GM19463 (cell line): ENCODE data around the gene NBEAL1.
"Not testable (repeated sequence)": the region's sequence is repeated elsewhere in the genome, so short reads cannot be mapped to it uniquely, and the experiment has no call there.

Experiments
- ATAC-seq: cut with Tn5 transposase; IDR thresholded peaks from one replicate; pipeline ENCODE4 v1.9.1; 2021; ENCODE audit warnings: mild to moderate bottlenecking, moderate library complexity; ENCODE audit not compliant: unreplicated experiment

Gene NBEAL1

DNA sequence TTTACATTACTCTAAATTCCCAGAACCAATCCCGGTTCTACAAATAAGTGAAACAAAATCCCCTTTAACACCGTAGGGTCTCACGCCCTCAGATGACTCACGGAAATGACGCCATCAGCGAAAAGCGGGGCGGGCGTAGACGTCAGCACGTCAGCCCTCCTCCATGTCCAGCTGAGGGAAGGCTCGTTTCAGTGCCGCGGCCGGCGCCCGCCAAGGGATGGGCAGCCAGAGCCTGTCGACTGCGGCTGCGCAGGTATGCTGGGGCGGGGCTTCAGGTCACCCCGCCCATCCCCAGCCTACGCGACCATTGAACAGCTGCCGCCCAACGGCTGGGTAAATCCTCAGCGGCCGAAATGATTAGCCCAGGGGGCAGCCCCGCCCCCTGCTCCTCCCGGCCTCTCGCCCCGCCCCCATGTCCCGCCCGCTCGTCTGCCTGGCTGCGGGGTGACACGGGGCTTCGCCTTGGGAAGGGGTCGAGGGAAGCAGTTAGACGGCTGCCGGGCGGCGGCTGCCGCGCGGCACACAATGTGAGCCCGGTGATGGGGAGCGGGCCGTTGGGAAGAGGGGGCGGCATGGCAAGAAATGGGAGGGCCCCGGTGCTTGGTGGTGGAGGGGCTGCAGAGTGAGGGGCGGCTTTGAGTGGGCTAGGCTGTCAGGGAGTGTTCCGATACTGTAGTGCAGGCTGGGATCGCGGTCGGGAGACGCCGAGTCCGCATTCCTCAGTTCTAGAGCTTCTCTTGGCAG is at the start of gene NBEAL1:
NBEAL1 (plus strand) TSS at position 420 of the 744 bp plus-strand sequence. CDS start 1,510 bp downstream, outside the sequence.
- ATAC-seq, result peak; percentile 97

DNA sequence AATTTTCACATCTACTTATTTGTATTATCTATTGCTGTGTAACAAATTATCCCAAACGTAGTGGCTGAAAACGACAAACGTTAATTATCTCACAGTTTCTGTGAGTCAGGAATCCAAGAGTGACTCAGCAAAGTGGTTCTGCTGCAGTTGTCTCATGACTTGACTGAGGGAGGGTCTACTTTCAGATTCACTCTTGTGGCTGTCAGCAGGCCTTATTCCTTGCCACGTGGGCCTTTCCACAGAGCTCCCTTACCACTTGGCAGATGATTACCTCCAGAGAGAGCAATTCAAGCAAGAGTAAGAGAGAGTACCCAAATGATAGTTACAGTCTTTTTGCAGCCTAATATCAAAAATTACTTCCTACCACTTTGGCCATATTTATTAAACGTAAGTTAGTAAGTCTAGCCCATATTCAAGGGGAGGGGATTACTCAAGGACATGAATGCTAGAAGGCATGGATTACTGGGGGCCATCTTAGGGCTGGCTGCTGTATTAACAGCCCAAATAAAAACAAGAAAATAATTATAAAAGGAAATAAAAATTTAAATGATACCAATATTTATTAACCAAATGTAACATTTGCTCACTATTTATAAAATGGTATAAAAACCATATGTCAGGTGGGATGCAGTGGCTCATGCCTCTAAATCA is 48.7 kb upstream of the NBEAL1 start:
- ATAC-seq, result peak; percentile 97

DNA sequence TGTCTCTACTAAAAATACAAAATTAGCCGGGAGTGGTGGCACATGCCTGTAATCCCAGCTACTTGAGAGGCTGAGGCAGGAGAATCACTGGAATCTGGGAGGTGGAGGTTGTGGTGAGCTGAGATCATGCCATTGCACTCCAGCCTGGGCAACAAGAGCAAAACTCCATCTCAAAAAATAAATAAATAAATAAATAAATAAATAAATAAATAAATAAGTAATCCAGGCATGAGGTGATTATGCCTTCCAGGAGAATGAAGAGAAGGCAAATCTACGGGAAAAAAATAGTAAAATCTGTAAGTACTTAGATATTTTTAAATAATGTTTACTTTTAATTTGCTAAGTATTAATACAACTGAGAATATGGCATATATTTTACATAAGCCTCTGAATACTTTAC is 45.3 kb upstream of the NBEAL1 start:
- ATAC-seq, result not testable (repeated sequence)

DNA sequence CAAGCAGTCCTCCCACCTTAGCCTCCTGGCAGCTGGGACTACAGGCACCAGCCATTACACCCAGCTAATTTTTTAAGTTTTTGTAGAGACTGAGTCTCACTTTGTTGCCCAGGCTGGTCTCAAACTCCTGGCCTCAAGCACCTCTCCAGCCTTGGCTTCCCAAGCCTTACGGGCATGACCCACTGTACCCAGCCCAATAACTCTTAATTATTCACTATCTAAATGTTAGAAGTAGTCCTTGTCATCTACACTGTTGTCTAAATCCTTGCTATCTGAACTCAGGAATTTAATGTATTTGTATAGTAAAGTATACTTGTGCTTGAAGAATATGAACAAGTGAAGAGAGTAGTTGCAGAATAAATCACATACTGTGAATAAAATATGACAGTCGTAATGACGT is 37.9 kb upstream of the NBEAL1 start:
- ATAC-seq, result no peak

DNA sequence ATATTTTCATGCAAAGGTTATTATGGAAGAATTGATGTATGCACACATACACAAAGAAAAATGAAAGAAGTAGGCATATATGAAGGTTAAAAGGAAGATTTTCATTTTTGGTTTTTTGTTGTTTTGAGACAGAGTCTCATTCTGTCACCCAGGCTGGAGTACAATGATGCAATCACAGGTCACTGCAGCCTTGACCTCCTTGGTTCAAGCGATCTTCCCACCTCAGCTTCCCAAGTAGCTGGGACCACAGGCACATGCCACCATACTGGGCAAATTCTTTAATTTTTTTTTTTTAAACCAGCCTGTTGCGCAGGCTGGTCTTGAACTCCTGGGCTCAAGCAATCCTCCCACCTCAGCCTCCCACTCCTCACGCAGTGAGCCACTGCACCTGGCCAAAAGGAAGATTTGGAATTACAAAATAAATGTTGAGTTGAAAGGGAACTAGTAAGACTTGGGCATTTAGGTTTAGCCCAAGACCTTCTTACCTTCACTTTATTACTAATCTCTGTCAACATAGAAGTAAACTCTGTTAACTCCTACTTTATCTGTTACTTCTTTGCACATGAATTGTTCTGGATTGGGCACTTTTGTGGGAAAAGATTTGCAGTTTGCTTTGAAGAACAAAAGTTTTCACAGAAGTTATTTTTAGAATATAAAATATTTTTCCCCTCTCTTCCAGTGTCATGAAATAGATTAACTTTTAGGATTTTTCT is 31.7 kb upstream of the NBEAL1 start:
- ATAC-seq, result no peak

DNA sequence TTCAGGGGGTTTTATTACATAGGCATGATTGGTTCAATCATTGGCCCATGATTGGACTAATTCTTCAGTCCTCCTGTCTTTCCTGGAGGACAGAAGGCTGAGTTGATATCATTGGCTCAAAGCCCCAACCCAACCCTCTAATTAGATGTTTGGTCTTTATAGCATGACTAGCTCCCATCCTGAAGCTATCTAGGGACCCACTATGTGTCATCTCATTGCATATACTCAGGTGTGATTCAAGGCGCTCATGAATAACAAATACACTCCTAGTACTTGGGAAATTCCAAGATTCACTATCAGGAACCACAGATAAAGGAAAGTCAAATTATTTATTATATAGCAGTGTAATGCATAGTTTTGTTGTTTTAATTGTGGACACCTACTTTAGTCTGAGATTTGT is 24.9 kb upstream of the NBEAL1 start:
- ATAC-seq, result no peak

DNA sequence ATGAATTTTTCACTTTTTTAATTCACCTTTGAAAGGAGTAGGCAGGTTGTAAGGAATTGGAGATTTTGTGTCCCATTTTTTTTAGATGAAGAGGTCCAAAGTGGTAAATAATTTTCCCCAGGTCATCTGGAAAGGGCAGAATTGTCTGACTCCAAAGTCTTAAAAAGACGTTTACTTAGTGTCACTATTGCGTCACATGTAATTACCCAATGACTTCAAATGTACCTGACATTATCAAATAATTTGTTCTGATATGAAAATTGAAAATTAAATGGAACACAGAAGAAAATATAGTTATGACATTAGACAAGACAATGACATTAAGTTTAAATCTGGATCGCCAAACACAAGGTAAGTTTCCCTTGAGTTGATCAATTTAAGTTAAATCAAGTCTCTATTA is 24.2 kb upstream of the NBEAL1 start:
- no peak for ATAC-seq

DNA sequence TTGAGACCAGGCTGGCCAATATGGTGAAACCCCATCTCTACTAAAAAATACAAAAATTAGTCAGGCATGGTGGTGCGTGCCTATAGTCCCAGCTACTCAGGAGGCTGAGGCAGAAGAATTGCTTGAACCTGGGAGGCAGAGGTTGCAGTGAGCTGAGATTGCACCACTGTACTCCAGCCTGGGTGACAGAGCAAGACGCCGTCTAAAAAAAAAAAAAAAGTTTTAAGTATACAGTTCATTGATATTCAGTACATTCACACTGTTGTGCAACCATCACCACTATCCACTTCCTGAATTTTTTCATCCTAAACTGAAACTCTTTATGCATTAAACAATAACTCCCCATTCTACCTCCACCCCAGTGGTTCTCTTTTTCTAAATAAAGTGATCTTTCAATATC is 17.6 kb upstream of the NBEAL1 start:
- not testable (repeated sequence) for ATAC-seq

DNA sequence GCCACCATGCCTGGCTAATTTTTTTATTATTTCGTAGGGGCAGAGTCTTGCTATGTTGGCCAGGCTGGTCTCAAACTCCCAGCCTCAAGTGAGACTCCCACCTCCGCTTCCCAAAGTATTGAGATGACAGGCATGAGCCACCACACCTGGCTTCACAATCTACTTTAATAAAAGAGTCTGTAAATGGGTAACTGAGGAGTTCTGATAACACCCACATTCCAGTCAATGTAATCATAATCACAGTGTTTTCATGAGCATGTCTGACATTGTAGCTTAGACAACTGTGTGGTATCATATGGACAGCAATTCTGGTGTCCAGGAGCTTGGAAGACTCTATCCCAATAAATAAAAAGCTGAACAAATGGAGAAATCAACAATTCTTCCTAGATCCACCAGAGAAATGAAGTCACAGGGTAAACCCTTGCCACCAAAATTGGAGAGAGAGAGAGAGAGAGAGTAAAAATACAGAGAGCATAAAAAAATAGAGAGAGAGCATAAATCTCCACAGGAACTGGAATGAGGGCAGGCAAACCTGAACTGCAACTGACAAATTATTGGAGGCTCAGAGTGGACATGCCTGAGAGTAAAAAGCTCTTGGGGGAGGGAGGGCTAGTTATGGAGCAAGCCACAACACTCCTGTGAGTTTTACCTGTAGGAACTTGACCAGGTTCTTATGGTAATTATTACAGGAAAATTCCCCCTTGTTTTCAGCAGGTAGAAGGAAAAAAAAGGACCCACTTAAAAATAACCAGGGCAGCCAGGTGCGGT is 12.4 kb upstream of the NBEAL1 start:
- ATAC-seq, result no peak

DNA sequence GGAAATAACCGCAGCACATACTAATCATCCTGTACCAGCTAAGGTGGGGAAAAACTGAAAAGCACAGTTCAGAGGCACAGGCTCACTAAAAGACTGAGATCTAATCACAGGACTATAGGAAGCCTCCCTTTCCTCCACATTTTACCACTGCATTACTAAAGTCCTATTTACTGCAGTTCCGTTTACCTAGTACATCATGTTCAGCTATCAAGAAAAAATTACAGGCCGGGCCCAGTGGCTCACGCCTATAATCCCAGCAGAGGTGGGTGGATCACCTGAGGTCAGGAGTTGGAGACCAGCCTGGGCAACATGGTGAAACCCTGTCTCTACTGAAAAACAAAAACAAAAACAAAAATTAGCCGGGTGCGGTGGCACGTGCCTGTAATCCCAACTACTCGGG is 11.0 kb upstream of the NBEAL1 start:
- ATAC-seq, result no peak

DNA sequence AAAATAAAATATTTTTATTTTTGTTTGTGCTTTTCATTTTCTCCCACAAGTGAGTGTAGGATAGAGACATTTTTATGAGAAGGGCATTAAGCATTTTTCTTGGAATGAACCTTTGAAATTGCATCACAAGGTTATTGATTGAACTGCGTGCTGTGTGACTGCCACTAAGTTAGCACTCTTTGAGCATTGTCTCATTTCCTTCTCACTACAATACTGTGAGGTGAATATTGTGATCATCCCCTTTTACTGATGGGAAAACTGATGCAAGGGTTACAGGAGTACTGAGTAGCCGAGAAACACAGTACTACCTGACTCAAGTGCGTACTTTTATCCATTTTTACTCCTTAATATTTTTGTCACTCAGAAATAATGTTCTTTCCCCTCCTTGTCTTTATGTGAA is 2.0 kb downstream of the NBEAL1 start:
- no peak for ATAC-seq

DNA sequence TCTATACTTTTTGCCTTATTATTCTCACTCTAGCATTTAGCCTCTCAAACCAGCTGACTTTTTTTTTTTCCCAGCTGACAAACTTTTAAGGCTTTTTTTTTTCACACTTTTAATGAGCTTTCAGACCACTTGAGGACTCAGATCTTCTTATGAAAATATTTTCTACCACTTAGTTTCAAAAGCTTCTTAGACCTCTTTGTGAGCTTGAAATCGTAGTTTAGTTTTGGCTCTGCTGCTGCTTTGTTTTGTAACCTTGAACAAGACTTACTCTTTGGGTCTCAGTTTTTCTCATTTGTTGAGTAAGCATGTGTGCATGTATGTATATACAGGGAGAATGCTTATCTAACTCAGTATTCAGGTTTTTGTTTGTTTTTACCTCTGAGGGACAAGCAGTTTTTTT is 3.5 kb downstream of the NBEAL1 start:
- no peak for ATAC-seq

DNA sequence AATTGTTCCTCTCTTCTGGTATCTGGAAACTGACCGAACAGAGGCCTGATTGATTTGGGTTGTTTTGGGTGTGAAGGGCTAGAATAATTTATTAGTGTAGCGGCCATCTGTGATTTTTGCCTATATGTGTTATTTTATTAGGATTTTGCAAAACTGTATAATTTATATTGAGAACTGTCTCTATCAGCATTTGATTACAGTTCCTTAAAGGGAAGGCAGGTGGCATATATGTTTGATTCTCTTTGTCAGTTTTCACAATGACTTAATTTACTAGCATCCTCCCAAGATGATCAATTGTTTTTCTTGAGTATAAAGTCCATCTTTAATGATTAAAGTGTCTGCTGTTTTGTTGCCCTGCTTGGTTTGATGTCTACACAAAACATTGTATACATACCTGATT is 4.5 kb downstream of the NBEAL1 start:
- ATAC-seq, result no peak

DNA sequence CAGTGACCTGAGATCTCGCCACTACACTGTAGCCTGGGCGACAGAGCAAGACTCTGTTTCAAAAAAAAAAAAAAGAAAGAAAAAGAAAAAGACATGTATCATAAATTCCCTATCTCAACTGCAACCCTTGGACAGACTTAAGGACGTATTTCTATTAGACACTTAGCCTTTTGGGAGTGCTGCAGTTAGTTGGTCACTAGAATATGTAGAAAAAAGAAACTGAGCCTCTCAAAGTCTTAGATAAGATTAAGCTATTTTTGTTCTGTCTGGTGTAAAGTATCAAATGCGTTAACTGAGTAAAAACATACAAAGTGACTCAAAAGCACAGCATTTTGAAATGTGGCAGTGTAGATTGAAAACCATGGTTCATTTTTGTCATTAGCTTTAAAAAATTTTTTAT is 7.3 kb downstream of the NBEAL1 start:
- ATAC-seq, result no peak

DNA sequence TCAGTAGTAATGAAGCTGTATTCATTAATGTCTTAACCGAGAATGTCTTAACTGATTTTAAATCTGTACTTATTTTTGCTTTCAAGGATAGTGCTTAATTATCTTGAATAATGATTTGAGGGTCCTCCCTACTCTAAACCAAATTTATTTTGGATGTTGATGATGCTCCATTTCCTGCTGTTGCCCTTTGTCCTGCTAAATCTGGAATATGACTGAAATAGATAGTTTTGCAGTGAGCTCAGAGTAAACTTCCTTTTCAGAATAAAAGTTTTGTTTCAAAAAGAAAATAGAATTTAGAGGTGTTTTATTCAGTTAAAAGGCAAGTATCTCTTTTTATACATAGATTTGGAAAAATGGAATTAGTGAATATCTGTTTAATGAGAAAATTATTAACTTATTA is 8.1 kb downstream of the NBEAL1 start:
- ATAC-seq, result no peak

DNA sequence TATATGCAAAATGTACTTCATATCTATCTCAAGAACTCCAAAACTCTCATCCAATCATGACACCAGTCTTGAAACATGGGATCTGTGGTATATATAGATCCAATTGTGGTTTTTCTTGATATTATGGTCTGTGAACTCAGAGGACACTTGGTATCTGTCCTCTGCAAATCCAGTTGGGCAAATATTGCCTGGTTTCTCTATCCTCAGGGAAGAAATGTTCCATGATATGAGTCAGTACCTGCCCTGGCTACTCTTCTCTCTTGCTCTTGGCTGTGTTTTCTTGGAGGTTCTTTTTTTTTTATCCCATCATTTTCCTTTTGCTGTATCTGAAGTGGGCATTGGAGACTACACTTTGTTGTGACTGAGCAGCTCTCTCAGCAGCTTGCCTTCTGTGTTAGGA is 10.9 kb downstream of the NBEAL1 start:
- ATAC-seq, result no peak

DNA sequence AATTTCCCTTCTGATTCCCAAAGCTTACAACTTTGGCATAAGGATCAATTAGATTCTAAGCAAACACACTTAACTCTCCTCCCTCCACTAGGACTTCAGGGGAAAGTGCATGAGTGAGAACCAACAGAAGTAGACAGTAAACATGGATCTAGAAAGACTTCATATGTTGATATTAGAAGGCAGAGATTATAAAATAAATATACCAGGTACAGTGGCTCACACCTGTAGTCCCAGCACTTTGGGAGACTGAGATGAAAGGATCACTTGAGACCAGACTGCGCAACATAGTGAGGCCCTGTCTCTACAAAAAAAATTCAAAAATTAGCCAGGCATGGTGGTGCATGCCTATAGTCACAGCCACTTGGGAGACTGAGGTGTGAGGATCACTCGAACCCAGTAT is 15.9 kb downstream of the NBEAL1 start:
- no peak for ATAC-seq

DNA sequence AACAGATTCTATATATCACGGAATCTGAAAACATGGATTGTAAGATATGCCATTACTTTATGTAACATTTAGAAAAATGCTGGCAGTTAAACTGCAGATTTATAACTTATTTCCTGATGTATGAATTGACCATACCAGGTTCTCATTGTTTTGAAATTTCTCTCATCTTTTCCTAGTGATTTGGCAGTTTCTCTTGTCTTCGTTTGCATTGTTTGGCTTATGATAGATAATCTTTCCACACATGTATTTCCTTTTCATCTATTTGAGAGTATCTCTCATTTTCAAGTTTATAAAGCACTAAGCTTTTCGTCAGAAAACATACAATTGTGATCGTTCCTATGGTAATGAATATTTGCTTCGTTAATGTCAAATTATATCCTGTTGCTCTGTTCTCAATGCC is 16.3 kb downstream of the NBEAL1 start:
- ATAC-seq, result no peak

DNA sequence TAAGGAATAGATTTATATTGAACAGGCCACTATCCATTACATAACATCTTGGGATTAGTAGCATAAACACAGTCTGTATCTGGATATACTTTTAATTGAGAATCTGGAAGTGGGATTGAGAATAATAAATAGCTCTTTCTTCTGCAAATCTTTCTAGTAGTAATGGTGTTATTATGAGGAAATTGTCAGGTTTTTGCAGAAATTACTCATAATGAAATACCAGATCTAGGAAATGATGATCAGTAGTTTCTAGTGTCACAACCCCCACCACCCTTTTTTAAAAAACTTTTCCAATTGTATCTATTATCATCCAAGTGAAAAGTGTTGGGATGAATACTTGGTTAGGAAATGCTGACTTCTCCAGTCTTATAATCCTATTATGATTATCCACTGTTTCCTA is 18.7 kb downstream of the NBEAL1 start:
- ATAC-seq, result no peak

DNA sequence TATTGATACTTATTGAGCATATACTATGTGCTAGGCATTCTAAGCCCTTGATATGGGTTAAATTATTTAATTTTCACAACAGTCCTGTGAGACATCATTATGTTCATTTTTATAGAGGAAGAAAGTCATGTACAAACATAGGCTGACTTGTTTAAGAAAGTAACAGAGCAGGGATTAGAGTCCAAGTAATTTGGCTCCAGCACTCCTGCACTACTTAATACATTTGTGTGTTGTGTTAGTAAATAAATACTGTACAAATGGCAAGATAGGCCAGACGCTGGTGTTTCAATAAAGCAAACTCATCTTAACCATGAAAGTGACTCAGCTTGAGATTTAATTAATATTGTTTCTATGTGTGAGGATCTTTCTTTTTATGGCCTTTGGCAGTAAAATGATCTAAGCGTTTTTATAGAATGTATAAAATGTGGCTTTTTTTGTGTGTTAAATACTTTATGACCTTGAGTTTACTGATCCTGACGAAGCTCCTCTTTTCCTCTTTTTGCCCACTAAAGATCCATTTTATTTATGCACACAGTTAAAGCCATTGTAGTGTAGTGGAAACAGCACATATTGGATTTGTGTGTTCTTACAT is 21.3 kb downstream of the NBEAL1 start:
- ATAC-seq, result no peak

DNA sequence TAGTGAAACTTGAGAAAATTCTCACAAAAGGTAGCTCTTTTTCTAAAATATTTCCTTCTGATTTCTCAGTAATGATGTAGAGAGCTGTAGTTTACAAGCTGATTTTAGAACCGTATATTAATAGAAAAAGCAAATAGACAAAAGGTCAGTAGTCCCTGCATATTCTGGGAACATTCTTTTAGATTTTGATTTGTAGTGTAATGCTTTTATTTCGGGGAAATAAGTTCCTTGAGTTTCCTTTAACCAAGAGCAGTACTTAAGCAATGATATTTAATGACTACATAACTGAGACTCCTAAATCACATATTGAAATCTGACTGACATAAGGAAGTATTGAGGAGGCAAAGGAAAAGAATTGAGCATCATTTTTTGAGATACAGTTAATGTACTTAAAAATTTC is 22.4 kb downstream of the NBEAL1 start:
- no peak for ATAC-seq
